SHP77 treated with DMSO at 0.1 percent for 48 hours (cell line): ENCODE data around the gene AMOT.

Experiments
- DNase-seq: peaks from one replicate; lab custom pipeline; 2025; lab: John Stamatoyannopoulos, UW

AMOT gene

DNA sequence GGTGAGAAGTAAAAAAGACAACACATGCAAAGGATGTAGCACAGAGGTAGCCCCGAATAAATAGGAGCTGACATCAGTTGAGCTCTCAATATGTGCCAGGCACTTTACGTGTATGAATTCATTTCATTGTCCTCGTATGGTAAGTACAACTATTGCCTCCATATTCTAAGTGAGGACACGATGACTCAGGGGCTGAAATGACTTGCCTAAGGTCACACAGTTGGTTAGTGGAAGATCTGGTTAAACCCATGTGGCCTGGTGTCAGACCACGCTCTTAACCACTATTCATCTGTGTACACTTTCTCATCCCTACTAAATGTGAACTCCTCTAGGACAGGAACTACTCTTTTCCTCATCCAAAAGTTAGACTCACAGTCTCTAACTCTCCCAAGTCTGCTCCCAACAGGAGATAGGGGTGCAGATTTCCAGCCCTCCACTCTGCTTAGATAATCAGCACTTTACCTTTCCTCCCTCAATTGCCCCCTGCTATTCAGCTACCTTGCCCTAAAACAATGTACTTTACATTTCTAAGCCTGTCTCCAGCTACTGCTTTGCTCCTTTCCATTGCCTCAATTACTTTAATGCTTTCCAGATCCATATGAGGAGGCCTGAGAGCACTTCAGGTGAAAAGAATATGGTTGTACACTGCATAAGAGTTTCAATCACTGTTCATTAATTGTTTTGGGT is 102.1 kb downstream of the AMOT start:
- DNase-seq: no peak

DNA sequence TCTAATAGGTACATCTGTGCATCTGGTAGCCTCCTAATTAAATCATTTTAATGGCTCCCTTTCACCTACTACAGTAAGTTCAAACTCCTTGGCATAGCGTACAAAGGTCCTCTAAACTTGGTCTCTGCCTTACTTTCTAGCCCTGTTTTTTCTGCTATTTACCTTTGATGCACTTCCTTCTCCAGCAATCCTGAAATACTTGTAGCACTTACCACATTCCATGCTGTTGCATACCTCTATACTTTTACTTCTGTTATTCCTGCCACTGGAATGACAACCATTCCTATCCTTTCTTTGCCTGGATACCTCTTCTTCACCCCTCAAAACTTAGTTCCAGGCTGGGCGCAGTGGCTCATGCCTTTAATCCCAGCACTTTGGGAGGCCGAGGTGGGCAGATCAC is 104.3 kb downstream of the AMOT start:
- DNase-seq: no peak

DNA sequence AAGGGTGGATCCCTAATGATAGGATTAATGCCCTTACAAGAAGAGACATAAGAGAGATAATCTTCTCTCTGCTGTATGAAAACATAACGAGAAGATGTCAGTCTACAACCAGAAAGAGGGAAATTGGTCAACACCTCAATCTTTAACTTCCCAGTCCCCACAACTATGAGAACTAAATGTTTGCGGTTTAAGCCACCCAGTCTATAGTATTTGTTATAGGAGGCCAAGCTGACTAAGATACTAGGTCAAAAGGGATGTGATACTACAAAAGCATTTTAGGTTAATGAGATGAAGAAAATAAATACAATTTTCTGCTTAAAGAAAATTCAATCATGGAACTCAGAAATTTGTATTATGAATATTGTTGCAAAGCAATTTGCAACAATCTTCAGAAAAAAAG is 105.5 kb downstream of the AMOT start:
- no peak for DNase-seq

DNA sequence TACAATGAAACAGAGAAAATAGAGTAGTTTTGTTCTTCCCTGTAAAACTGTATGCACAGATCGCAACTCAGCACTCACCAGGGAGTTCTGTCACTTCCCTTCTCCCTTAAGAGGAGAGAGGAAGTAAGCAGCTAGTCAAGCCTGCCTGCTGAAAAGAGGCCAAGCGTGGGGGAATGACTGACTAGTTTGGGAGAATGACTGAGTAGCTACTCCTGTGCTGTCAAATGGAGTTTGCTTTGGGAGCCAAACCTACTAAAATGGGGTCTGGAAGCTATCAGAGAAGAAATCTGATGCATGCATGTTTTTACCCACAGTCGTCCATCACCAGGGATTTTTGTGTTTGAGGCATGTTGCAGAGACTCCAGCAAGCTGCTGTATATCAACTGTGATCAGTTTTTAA is 106.3 kb downstream of the AMOT start:
- DNase-seq: no peak

DNA sequence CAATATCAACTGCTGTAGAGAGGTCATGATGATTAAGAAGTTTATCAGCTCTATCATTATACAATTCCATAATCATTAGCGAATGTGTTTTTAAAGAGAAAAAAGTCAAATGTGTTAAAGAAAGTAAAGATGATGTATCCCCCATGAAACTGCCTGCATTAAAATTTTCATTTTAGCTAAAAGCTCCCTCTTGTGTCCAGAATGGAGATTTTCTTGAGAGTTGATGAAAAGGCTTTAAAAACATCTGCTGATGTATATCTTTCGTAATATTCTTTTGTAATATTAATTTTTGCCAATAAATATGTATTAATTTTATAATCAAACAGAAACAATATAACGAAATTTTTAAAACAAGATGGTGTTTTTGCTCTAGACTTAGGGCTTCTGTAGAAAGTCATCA is 108.8 kb downstream of the AMOT start:
- DNase-seq: no peak
